GM10266 (cell line): ENCODE measurements around the gene CACNA1S.

Experiments used
- DNase-seq: peaks from one replicate; pipeline ENCODE4 v3.0.0; 2012; ENCODE audit errors: extremely low spot score
- TF ChIP-seq, protein P1 (sequence below): IDR thresholded peaks from 2 replicates; pipeline ENCODE4 v1.5.1; 2012; ENCODE audit warnings: mild to moderate bottlenecking, low read depth; ENCODE audit not compliant: control insufficient read depth, insufficient read depth; ENCODE audit errors: missing control alignments

Gene CACNA1S

DNA sequence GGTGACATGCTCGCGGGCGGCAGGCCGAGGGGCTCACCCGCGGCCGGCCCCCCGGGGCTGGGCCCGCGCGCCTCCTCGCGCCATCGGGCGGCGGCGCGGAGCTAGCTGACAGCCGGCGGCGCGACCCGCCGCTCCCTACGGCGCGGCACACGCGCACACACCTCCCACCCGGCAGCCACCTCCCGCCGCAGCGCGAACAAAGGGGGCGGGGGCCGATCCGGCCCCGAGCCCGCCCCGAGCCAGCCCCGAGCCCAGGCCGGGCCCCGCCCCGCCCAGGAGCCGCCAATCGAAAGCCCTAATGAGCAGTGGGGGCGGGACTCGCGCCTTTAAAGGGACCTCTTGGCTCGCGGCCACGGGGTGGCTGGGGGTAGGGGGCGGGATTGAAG is 88.7 kb downstream of the CACNA1S start, which contains the start of gene KIF21B:
Gene KIF21B (minus strand): TSS at position 198 of the 386 bp plus-strand sequence. CDS start 331 bp downstream, outside the sequence.
- DNase-seq = peak; percentile 94
- TF ChIP-seq, protein P1, sequence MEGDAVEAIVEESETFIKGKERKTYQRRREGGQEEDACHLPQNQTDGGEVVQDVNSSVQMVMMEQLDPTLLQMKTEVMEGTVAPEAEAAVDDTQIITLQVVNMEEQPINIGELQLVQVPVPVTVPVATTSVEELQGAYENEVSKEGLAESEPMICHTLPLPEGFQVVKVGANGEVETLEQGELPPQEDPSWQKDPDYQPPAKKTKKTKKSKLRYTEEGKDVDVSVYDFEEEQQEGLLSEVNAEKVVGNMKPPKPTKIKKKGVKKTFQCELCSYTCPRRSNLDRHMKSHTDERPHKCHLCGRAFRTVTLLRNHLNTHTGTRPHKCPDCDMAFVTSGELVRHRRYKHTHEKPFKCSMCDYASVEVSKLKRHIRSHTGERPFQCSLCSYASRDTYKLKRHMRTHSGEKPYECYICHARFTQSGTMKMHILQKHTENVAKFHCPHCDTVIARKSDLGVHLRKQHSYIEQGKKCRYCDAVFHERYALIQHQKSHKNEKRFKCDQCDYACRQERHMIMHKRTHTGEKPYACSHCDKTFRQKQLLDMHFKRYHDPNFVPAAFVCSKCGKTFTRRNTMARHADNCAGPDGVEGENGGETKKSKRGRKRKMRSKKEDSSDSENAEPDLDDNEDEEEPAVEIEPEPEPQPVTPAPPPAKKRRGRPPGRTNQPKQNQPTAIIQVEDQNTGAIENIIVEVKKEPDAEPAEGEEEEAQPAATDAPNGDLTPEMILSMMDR = no peak

DNA sequence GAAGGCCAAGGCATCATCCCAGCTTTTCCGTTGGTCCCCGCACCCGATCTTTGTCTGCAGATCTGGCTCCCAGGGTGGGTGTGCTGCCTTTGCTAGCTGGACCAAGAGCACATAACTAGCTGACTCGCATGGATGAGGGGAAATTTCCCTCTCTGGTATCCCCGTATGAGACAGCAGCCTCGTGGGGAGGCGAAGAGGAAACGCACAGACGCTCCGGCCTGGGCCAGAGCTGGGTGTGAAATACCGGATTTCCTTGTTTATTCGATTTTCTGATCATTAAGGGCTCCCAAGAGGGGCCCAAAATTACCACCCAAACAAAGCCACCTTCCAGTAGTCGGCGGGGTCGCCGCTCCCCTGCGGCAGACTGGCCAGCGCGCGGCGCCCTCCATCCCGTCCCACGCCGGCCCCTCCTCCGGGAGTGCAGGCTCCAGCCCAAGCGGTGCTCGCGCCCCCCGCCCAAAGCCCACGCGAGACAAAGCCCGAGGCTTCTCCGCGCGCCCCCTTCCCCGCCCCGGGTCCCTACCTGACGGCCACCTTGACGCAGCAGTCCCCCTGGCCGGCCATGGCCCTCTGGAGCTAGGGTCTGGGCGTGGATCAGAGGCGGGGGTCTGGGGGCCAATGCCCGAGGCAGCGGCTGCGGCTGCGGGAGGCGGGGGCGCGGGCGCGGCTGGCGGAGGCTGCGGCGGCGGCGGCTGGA is 89.3 kb downstream of the CACNA1S start:
- peak; percentile 58 for DNase-seq
- TF ChIP-seq, protein P1 = peak; percentile 27

DNA sequence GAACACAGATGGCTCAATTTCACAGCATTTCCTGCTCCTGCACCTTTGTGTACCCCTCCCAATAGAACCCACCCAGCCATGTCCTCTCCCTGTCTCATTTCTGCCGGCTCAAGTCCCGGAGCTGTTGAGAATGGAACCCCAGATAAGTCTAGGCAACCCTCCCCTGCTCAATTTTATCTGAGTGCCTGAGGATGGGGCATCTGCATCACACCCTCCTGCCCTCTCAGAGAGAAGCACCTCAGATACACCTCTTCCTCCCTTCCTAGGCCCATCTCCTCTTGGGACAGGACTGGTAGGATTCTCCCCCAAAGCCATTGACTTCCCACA is 89.8 kb downstream of the CACNA1S start:
- DNase-seq = no peak
- TF ChIP-seq, protein P1 = no peak

DNA sequence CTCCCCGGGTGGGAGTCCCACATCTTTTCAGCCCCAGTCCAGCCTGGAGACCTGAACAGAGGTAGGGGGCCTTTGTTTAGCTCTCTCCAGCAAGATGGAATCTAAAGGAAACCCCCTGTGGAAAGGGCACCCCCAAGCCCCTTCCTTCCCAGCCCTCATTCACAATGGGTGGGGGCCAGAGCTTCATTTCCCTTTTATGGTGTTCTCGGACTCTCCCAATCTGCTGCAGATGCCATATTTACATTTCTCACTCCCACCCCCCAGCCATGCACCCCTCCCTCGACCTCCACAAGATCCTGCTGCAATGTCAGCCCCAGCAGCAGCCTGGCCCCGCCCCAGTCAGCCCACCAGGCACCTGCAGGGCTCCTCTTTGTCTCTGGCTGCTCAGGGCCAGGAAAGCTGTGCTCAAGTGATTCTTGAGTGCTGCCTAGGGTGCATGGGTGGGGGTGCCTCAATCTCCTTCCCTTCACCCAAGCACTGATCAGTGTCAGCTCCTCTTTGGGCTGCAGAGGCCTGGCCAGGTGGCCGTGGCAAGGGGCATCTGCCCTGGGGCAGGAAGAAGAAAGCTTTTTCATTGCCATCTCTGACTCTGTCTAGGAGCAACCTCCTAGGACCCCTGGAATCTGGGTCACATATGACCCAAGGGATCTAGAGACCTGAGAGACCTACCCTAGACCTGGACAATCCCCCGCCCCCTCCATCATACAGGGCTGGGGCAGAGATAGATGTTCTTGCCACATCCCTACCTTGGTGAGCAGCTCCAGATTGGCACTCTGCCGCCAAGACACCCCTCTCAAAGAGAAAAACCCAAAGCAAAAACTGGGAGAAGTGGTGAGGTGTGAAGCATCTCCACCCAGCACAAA is 90.4 kb downstream of the CACNA1S start:
- TF ChIP-seq, protein P1 = no peak
- DNase-seq = peak; percentile 48

DNA sequence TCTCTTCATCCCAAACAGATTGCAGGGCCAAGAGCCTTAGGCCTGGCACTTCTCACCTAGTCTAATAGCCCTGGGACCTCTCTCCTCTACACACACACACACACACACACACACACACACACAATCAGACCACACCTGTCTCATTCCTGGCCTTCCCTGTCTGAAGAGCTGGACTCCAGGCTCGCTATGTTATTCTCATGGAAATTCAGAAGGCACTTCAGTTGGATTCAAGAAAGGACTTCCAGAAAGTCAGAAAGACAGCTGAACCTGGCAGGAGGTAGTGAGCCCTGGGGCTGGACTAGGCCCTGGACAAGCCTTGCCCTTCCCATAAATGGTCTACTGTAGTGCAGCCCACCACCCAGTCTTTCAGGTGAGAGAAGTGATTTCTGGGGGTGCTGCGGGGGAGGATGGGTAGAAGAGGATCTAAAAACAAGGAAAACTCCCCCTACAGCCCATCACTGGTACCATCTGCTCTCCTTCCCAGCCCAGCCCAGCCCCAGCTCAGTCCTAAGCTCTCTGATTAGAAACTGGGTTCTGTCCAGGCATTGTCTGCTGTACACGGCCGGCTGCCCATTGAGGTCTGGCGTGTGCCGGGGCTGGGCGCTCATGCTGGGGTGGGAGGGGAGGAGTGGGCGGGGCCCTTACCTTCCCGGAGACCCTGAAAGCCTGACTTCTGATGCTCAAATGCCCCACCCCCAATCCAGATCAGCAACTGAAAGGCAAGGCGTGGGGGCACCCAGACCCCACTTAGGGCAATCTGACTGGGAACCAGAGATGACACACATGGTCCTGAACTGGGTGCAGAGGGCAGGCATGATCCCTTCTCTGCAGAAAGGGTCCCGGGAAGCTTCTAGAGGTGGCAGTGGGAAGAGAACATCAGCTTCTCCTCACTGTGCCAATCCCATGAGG is 91.3 kb downstream of the CACNA1S start:
- TF ChIP-seq, protein P1 = peak; percentile 32
- DNase-seq = peak; percentile 55

DNA sequence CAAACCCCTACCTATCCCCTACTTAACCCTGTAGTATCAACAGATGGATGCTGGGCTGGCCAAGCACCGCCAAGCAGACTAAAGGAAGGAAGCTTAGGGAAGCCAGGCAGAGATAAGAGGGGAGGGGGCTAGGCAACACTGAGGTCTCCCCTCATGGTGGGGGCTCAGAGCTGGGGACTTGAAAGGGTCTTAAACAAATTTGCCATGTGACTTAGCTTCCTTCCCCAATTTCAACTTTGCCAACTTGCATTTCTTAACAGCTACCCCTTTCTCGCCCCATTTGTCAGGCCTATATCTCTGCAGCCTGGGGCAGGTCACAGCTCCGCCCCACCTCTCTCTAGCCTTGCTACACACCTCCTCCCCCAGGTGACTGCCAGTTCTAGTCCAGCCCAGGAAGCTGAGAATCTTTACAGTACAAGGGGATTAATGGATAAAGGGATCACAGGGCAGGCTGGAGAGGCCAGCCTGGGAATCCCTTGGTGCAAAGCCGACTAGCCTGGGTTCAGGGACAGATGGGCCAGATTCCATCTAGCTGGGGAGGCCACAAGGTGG is 92.1 kb downstream of the CACNA1S start:
- TF ChIP-seq, protein P1 = no peak
- no peak for DNase-seq
